ENCODE data around the gene MEX3C.

- TF ChIP-seq CTCF (IDR thresholded peaks at IDR 0.05): no peak
- TF ChIP-seq POLR2A (IDR thresholded peaks at IDR 0.05): no peak
These were observed 14.7 kb downstream of the MEX3C start for GRCh38 chr18:51182824-51183223.

All from right lobe of liver (tissue), 4 donors.